Measurements from ENCODE around the gene SAMSN1. TPM values are rescaled to one million over a fixed set of nuclear protein-coding genes. Genes with fewer than 3 reads are reported as not detected.

SAMSN1 gene
- total RNA-seq, 1 donor from 2014 or later: 2.0 TPM

GRCh38 chr21:14533499-14534428 lies 12.4 kb downstream of the SAMSN1 start:
- H3K4me1 Mint-ChIP-seq (ENCODE audit: unreplicated experiment): no peaks in the 10 kb centered on the region
- no peak overlapping the region for H3K4me3 Mint-ChIP-seq (ENCODE audit: unreplicated experiment)
- no peak for TF ChIP-seq CTCF (IDR thresholded peaks at IDR 0.05; ENCODE audit: unreplicated experiment)
- no peak for DNase-seq (ENCODE audit: low spot score)
- H3K36me3 Mint-ChIP-seq (ENCODE audit: low read depth, unreplicated experiment): no peaks in the 10 kb centered on the region
- no peak overlapping the region for H3K27ac Mint-ChIP-seq (ENCODE audit: unreplicated experiment)
- H3K9me3 Mint-ChIP-seq (ENCODE audit: unreplicated experiment): no peaks in the 10 kb centered on the region
- peaks cover 3% of the 10 kb centered on the region for H3K27me3 Mint-ChIP-seq (ENCODE audit: unreplicated experiment)

- Mint-ChIP-seq H3K4me3 (ENCODE audit: unreplicated experiment) (no peak overlapping the region), H3K27me3 (ENCODE audit: unreplicated experiment) (peaks cover under 1% of the 10 kb centered on the region), H3K9me3 (ENCODE audit: unreplicated experiment) (no peaks in the 10 kb centered on the region), H3K4me1 (ENCODE audit: unreplicated experiment) (no peaks in the 10 kb centered on the region), H3K36me3 (ENCODE audit: low read depth, unreplicated experiment) (no peaks in the 10 kb centered on the region), H3K27ac (ENCODE audit: unreplicated experiment) (no peak overlapping the region)
- no peak for DNase-seq (ENCODE audit: low spot score)
- TF ChIP-seq CTCF (IDR thresholded peaks at IDR 0.05; ENCODE audit: unreplicated experiment): no peak
Measured at GRCh38 chr21:14531757-14532316, 14.3 kb downstream of the SAMSN1 start.

- no peaks in the 10 kb centered on the region for H3K36me3 Mint-ChIP-seq (ENCODE audit: low read depth, unreplicated experiment)
- H3K4me3 Mint-ChIP-seq (ENCODE audit: unreplicated experiment): no peak overlapping the region
- H3K27ac Mint-ChIP-seq (ENCODE audit: unreplicated experiment): no peak overlapping the region
- no peak for TF ChIP-seq CTCF (IDR thresholded peaks at IDR 0.05; ENCODE audit: unreplicated experiment)
- H3K9me3 Mint-ChIP-seq (ENCODE audit: unreplicated experiment): no peaks in the 10 kb centered on the region
- DNase-seq (ENCODE audit: low spot score): no peak
- no peaks in the 10 kb centered on the region for H3K27me3 Mint-ChIP-seq (ENCODE audit: unreplicated experiment)
- H3K4me1 Mint-ChIP-seq (ENCODE audit: unreplicated experiment): no peaks in the 10 kb centered on the region
Measured at GRCh38 chr21:14530592-14530991, 15.5 kb downstream of the SAMSN1 start.

- Mint-ChIP-seq H3K4me1 (ENCODE audit: unreplicated experiment) (no peaks in the 10 kb centered on the region), H3K36me3 (ENCODE audit: low read depth, unreplicated experiment) (no peaks in the 10 kb centered on the region), H3K27me3 (ENCODE audit: unreplicated experiment) (no peaks in the 10 kb centered on the region), H3K9me3 (ENCODE audit: unreplicated experiment) (no peaks in the 10 kb centered on the region), H3K4me3 (ENCODE audit: unreplicated experiment) (no peak overlapping the region), H3K27ac (ENCODE audit: unreplicated experiment) (no peak overlapping the region)
- no peak for TF ChIP-seq CTCF (IDR thresholded peaks at IDR 0.05; ENCODE audit: unreplicated experiment)
- DNase-seq (ENCODE audit: low spot score): no peak
Measured at GRCh38 chr21:14528815-14529214, 17.3 kb downstream of the SAMSN1 start.

Measured in endothelial cell (in vitro differentiated cells).